ENCODE data around the gene NRGN. TPM values are rescaled to one million over a fixed set of nuclear protein-coding genes. Genes with fewer than 3 reads are reported as not detected.

Gene NRGN
- total and polyA plus RNA-seq, 2 of the 4 experiments (the other 2 are of a cell fraction) = 0.54 to 24.8 TPM

DNA sequence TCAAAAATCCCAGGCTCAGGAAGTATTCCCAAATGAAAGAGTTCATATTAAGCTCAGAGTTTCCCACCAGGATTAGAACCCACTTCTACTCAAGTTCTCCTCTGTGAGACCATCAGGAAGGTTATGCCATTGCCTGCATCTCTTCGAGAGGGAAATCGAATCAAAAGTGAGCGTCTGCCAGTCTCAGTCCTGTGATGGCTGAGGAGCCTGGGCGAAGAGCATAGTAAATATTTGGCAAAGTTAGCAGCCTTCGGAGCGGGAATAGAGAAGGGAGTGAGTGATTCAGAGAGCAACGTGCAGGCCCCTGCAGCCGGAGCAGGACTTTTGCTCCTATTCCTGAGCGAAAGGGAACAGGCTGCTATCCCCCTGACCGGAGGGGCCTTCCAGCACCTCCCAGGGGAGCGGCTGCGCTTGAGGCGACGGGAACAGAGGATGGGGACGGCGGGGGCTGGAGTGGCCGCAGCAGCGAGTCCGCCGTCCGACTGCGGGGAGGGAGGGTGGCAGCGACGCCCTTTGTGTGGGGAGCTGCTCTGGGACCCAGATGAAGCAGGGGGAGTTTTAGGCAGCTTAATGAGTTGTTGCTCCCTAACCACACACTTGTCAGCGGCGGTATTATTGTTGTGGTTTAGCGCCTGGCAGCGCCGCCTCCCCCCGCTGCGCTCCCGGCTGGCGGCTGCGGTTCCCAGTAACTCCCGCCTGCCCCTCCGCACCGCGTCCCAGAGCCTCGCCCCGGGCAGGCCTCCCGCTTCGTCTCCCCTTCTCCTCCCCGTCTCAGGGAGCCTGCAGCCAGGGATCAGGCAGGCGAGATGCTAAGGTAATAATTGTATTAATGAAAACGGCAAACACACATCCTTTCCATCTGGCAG lies 21.7 kb upstream of the NRGN start:
- Histone ChIP-seq H2AK9ac (replicated peaks; ENCODE audit: low read depth, low read length, poor library complexity) (peak overlapping the region; percentile 48), H3K14ac (replicated peaks; ENCODE audit: low read depth, low read length) (no peak overlapping the region), H3K9ac (ENCODE audit: low read depth, low read length) (peak overlapping the region; percentile 47; the same call in 1 of the 2 replicates), H3K56ac (ENCODE audit: extremely low read depth, insufficient read depth, low read length) (no peak overlapping the region), H4K8ac (ENCODE audit: low read depth in 2 of 2, low read length in 2 of 2) (no peak overlapping the region), H2BK5ac (ENCODE audit: low read depth, low read length, poor library complexity, severe bottlenecking) (no peak overlapping the region), H2BK120ac (ENCODE audit: low read depth, low read length) (0 out of 2 replicates have a peak overlapping the region, but pooled peaks have one; percentile 6), H3K9me3 (ENCODE audit: control insufficient read depth, insufficient read depth, low read length) (no peaks in the 10 kb centered on the region), H3K18ac (ENCODE audit: low read depth, low read length) (no peak overlapping the region), H3K4me1 (ENCODE audit: control insufficient read depth, insufficient read depth, low read length) (peaks cover 3% of the 10 kb centered on the region), H4K91ac (ENCODE audit: insufficient read depth, low read depth, low read length) (no peak overlapping the region; the same call in 1 of the 2 replicates), H4K20me1 (ENCODE audit: insufficient read depth, low read length) (no peaks in the 10 kb centered on the region), H2AFZ (replicated peaks; ENCODE audit: low read length, poor library complexity) (peak overlapping the region; percentile 92), H3K27me3 (ENCODE audit: control insufficient read depth, insufficient read depth, low read length) (peaks cover 33% of the 10 kb centered on the region), H4K5ac (ENCODE audit: low read depth, low read length) (no peak overlapping the region), H2AK5ac (ENCODE audit: low read depth, low read length) (no peak overlapping the region), H3K23ac (ENCODE audit: low read depth, low read length) (0 out of 2 replicates have a peak overlapping the region, but pooled peaks have one; percentile 43), H3K36me3 (ENCODE audit: control insufficient read depth, insufficient read depth, low read length) (no peaks in the 10 kb centered on the region), H3K4ac (ENCODE audit: low read depth, low read length) (no peak overlapping the region), H2BK20ac (ENCODE audit: low read depth, low read length) (no peak overlapping the region), H3K27ac (ENCODE audit: insufficient read depth, low read length) (no peak overlapping the region), H3K4me3 (ENCODE audit: insufficient read depth, low read depth, low read length) (peak overlapping the region; percentile 31), H3K79me1 (ENCODE audit: low read depth in 1 of 2, low read length in 2 of 2) (no peaks in the 10 kb centered on the region), H3K9me1 (ENCODE audit: insufficient read depth, low read length) (no peaks in the 10 kb centered on the region), H3K4me2 (ENCODE audit: low read depth, low read length) (peak overlapping the region; percentile 82), H2BK15ac (ENCODE audit: low read depth, low read length) (no peak overlapping the region)
- CTCF ChIA-PET = interaction anchor here (1.6 kb wide), 1 partner anchor 12 kb away, joined by 4 read pairs; no protein-coding TSS in a partner anchor
- POLR2A ChIA-PET (ENCODE audit: unreplicated experiment) = no interaction called here
- in situ Hi-C loops (cut with MboI; ENCODE audit: low sequenced_read_pairs) (no loop called here), intact Hi-C loops (cut with micrococcal nuclease) (loop anchor here (5.0 kb wide), 1 partner anchor 41 kb away; no protein-coding TSS in a partner anchor), dilution Hi-C loops (cut with HindIII; ENCODE audit: low sequenced_read_pairs, unreplicated experiment) (no loop called here)
- no TSS peak for BruUV-seq (replicated peaks)
- ATAC-seq (ENCODE audit: low read depth) = peak; percentile 87
- DNase-seq = peak; percentile 34
- 2% methylated on average over 10 of the region's 45 CpGs; no CpG with 5 or more reads in 1 of the 2 experiments for WGBS, 2 experiments (ENCODE audit: extremely low coverage in 2 of 2, insufficient read length in 1 of 2)
- TF ChIP-seq BHLHE40 (IDR thresholded peaks at IDR 0.05; ENCODE audit: low read depth, low read length) = no peak
- TF ChIP-seq, protein P1, sequence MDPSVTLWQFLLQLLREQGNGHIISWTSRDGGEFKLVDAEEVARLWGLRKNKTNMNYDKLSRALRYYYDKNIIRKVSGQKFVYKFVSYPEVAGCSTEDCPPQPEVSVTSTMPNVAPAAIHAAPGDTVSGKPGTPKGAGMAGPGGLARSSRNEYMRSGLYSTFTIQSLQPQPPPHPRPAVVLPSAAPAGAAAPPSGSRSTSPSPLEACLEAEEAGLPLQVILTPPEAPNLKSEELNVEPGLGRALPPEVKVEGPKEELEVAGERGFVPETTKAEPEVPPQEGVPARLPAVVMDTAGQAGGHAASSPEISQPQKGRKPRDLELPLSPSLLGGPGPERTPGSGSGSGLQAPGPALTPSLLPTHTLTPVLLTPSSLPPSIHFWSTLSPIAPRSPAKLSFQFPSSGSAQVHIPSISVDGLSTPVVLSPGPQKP (IDR thresholded peaks at IDR 0.05; ENCODE audit: borderline replicate concordance, low read depth, low read length) = no peak
- TF ChIP-seq, protein P2, sequence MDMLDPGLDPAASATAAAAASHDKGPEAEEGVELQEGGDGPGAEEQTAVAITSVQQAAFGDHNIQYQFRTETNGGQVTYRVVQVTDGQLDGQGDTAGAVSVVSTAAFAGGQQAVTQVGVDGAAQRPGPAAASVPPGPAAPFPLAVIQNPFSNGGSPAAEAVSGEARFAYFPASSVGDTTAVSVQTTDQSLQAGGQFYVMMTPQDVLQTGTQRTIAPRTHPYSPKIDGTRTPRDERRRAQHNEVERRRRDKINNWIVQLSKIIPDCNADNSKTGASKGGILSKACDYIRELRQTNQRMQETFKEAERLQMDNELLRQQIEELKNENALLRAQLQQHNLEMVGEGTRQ (IDR thresholded peaks at IDR 0.05; ENCODE audit: low read depth, low read length) = no peak
- no peak for TF ChIP-seq FOS (IDR thresholded peaks at IDR 0.05; ENCODE audit: low read depth, low read length)
- no peak for TF ChIP-seq CHD1 (IDR thresholded peaks at IDR 0.05; ENCODE audit: low read depth, low read length)
- no peak for TF ChIP-seq POLR2A (IDR thresholded peaks at IDR 0.05; ENCODE audit: low read depth, low read length)
- no peak for TF ChIP-seq MAFK (IDR thresholded peaks at IDR 0.05; ENCODE audit: low read depth, low read length)
- TF ChIP-seq MAZ (IDR thresholded peaks at IDR 0.05; ENCODE audit: borderline replicate concordance, low read depth, low read length) = no peak
- no peak for TF ChIP-seq NFE2L2 (IDR thresholded peaks at IDR 0.05; ENCODE audit: low read depth, low read length)
- TF ChIP-seq RCOR1 (IDR thresholded peaks at IDR 0.05; ENCODE audit: insufficient replicate concordance, low read length) = no peak
- no peak for TF ChIP-seq SMC3 (IDR thresholded peaks at IDR 0.05; ENCODE audit: low read depth, low read length)
- no peak for TF ChIP-seq RFX5 (IDR thresholded peaks at IDR 0.05; ENCODE audit: low read depth, low read length)
- no peak for TF ChIP-seq MXI1 (IDR thresholded peaks at IDR 0.05; ENCODE audit: borderline replicate concordance, low read depth, low read length)
- TF ChIP-seq, protein P3, sequence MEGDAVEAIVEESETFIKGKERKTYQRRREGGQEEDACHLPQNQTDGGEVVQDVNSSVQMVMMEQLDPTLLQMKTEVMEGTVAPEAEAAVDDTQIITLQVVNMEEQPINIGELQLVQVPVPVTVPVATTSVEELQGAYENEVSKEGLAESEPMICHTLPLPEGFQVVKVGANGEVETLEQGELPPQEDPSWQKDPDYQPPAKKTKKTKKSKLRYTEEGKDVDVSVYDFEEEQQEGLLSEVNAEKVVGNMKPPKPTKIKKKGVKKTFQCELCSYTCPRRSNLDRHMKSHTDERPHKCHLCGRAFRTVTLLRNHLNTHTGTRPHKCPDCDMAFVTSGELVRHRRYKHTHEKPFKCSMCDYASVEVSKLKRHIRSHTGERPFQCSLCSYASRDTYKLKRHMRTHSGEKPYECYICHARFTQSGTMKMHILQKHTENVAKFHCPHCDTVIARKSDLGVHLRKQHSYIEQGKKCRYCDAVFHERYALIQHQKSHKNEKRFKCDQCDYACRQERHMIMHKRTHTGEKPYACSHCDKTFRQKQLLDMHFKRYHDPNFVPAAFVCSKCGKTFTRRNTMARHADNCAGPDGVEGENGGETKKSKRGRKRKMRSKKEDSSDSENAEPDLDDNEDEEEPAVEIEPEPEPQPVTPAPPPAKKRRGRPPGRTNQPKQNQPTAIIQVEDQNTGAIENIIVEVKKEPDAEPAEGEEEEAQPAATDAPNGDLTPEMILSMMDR (conservative IDR thresholded peaks at IDR 0.05; ENCODE audit: low read depth, low read length) = no peak

Data from IMR-90 (cell line).